Measurements from ENCODE around the gene CATSPERE. TPM values are rescaled to one million over a fixed set of nuclear protein-coding genes. Genes with fewer than 3 reads are reported as not detected.

The CATSPERE gene
- total RNA-seq, 1 experiment from 2014 or later: 0.14 TPM

GRCh38 chr1:244667797-244668196 lies 206.7 kb downstream of the CATSPERE start:
- no peak for DNase-seq
- Histone ChIP-seq H3K36me3 (ENCODE audit: control insufficient read depth, insufficient read depth, low read length) (no peaks in the 10 kb centered on the region), H3K27me3 (replicated peaks; ENCODE audit: control insufficient read depth, insufficient read depth, low read length) (no peaks in the 10 kb centered on the region), H3K9me3 (no peaks in the 10 kb centered on the region), H3K4me3 (ENCODE audit: low read depth, low read length) (no peak overlapping the region), H3K4me1 (peaks cover 20% of the 10 kb centered on the region)
- Mint-ChIP-seq H3K27ac (ENCODE audit: unreplicated experiment) (no peak overlapping the region), H3K27me3 (ENCODE audit: insufficient read depth, unreplicated experiment) (no peaks in the 10 kb centered on the region), H3K9me3 (ENCODE audit: unreplicated experiment) (no peaks in the 10 kb centered on the region), H3K4me1 (ENCODE audit: low read depth, unreplicated experiment) (peaks cover 3% of the 10 kb centered on the region), H3K36me3 (ENCODE audit: insufficient read depth, unreplicated experiment) (peaks cover 14% of the 10 kb centered on the region), H3K4me3 (ENCODE audit: unreplicated experiment) (no peak overlapping the region)
- TF ChIP-seq, protein P1, sequence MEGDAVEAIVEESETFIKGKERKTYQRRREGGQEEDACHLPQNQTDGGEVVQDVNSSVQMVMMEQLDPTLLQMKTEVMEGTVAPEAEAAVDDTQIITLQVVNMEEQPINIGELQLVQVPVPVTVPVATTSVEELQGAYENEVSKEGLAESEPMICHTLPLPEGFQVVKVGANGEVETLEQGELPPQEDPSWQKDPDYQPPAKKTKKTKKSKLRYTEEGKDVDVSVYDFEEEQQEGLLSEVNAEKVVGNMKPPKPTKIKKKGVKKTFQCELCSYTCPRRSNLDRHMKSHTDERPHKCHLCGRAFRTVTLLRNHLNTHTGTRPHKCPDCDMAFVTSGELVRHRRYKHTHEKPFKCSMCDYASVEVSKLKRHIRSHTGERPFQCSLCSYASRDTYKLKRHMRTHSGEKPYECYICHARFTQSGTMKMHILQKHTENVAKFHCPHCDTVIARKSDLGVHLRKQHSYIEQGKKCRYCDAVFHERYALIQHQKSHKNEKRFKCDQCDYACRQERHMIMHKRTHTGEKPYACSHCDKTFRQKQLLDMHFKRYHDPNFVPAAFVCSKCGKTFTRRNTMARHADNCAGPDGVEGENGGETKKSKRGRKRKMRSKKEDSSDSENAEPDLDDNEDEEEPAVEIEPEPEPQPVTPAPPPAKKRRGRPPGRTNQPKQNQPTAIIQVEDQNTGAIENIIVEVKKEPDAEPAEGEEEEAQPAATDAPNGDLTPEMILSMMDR (IDR thresholded peaks at IDR 0.05; ENCODE audit: insufficient read depth in 1 of 2, low read depth in 1 of 2, low read length in 1 of 2, severe bottlenecking in 1 of 2, unreplicated experiment in 1 of 2): no peak
- ChIA-PET POLR2A (no interaction called here), CTCF (no interaction called here)
- intact Hi-C loops (cut with micrococcal nuclease; ENCODE audit: unreplicated experiment): no loop called here
- BruUV-seq (replicated peaks): no TSS peak

- intact Hi-C loops (cut with micrococcal nuclease; ENCODE audit: unreplicated experiment): no loop called here
- H3K4me1 ChIP-seq: no peaks in the 10 kb centered on the region
- H3K27ac Mint-ChIP-seq (ENCODE audit: unreplicated experiment): no peak overlapping the region
- CTCF ChIA-PET: no interaction called here
- H3K9me3 ChIP-seq: no peaks in the 10 kb centered on the region
- H3K36me3 Mint-ChIP-seq (ENCODE audit: insufficient read depth, unreplicated experiment): peaks cover 23% of the 10 kb centered on the region
- no peak overlapping the region for H3K4me3 Mint-ChIP-seq (ENCODE audit: unreplicated experiment)
- TF ChIP-seq, protein P1 (IDR thresholded peaks at IDR 0.05; ENCODE audit: insufficient read depth in 1 of 2, low read depth in 1 of 2, low read length in 1 of 2, severe bottlenecking in 1 of 2, unreplicated experiment in 1 of 2): no peak
- H3K27me3 ChIP-seq (replicated peaks; ENCODE audit: control insufficient read depth, insufficient read depth, low read length): no peaks in the 10 kb centered on the region
- no peak for DNase-seq
- no peaks in the 10 kb centered on the region for H3K4me1 Mint-ChIP-seq (ENCODE audit: low read depth, unreplicated experiment)
- no peaks in the 10 kb centered on the region for H3K36me3 ChIP-seq (ENCODE audit: control insufficient read depth, insufficient read depth, low read length)
- no peaks in the 10 kb centered on the region for H3K9me3 Mint-ChIP-seq (ENCODE audit: unreplicated experiment)
- no peak overlapping the region for H3K4me3 ChIP-seq (ENCODE audit: low read depth, low read length)
- POLR2A ChIA-PET: no interaction called here
- H3K27me3 Mint-ChIP-seq (ENCODE audit: insufficient read depth, unreplicated experiment): no peaks in the 10 kb centered on the region
- BruUV-seq (replicated peaks): no TSS peak
Measured at GRCh38 chr1:244672946-244673682, 212.0 kb downstream of the CATSPERE start.

GRCh38 chr1:244674446-244674845 lies 213.4 kb downstream of the CATSPERE start:
- Mint-ChIP-seq H3K9me3 (ENCODE audit: unreplicated experiment) (no peaks in the 10 kb centered on the region), H3K4me3 (ENCODE audit: unreplicated experiment) (no peak overlapping the region), H3K36me3 (ENCODE audit: insufficient read depth, unreplicated experiment) (peaks cover 18% of the 10 kb centered on the region), H3K27ac (ENCODE audit: unreplicated experiment) (no peak overlapping the region), H3K4me1 (ENCODE audit: low read depth, unreplicated experiment) (no peaks in the 10 kb centered on the region), H3K27me3 (ENCODE audit: insufficient read depth, unreplicated experiment) (no peaks in the 10 kb centered on the region)
- Histone ChIP-seq H3K4me1 (no peaks in the 10 kb centered on the region), H3K9me3 (no peaks in the 10 kb centered on the region), H3K27me3 (replicated peaks; ENCODE audit: control insufficient read depth, insufficient read depth, low read length) (no peaks in the 10 kb centered on the region), H3K4me3 (ENCODE audit: low read depth, low read length) (no peak overlapping the region), H3K36me3 (ENCODE audit: control insufficient read depth, insufficient read depth, low read length) (no peaks in the 10 kb centered on the region)
- POLR2A ChIA-PET: no interaction called here
- intact Hi-C loops (cut with micrococcal nuclease; ENCODE audit: unreplicated experiment): no loop called here
- CTCF ChIA-PET: no interaction called here
- DNase-seq: no peak
- TF ChIP-seq, protein P1 (IDR thresholded peaks at IDR 0.05; ENCODE audit: insufficient read depth in 1 of 2, low read depth in 1 of 2, low read length in 1 of 2, severe bottlenecking in 1 of 2, unreplicated experiment in 1 of 2): no peak
- BruUV-seq (replicated peaks): no TSS peak
